ENCODE measurements around the gene SEMA5A.

DNA sequence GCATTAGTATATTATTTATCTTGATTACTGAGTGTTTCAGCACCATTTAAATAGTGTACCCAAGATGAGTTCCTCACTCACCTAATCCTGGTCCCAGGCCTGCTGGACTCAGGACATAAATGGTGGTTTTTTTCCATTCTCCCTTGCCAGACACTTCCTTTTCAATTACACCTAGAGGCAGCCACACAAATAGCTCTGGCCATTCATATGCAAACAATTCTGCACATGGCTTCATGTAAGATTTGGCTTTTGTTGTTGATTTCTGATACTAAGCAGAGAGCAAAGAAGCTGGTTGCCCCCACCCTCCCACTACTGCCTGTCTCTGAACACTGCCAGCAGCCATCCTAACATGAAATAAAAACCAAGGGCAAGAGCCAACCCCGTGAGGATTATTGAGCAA, 180.4 kb downstream of the SEMA5A start:
- TF ChIP-seq, protein P1, sequence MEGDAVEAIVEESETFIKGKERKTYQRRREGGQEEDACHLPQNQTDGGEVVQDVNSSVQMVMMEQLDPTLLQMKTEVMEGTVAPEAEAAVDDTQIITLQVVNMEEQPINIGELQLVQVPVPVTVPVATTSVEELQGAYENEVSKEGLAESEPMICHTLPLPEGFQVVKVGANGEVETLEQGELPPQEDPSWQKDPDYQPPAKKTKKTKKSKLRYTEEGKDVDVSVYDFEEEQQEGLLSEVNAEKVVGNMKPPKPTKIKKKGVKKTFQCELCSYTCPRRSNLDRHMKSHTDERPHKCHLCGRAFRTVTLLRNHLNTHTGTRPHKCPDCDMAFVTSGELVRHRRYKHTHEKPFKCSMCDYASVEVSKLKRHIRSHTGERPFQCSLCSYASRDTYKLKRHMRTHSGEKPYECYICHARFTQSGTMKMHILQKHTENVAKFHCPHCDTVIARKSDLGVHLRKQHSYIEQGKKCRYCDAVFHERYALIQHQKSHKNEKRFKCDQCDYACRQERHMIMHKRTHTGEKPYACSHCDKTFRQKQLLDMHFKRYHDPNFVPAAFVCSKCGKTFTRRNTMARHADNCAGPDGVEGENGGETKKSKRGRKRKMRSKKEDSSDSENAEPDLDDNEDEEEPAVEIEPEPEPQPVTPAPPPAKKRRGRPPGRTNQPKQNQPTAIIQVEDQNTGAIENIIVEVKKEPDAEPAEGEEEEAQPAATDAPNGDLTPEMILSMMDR (IDR thresholded peaks at IDR 0.05) = no peak
- no peak for TF ChIP-seq EP300 (IDR thresholded peaks at IDR 0.05)

Measured in gastroesophageal sphincter (tissue), 3 donors.